Neural progenitor cell (in vitro differentiated cells): ENCODE measurements around the gene THBS1. TPM values are rescaled to one million over a fixed set of nuclear protein-coding genes. Genes with fewer than 3 reads are reported as not detected.

ENCODE experiments used
- DNase-seq: peaks from one replicate; pipeline ENCODE4 v3.0.0-alpha.2; 2016; ENCODE audit warnings: low spot score
- H2AFZ ChIP-seq: fragments of 200-600 bp; sonication (generic); replicated peaks from 2 replicates; pipeline ENCODE4 v1.6.1; 2016; ENCODE audit warnings: antibody characterized with exemption
- H3F3A ChIP-seq: fragments of 200-600 bp; sonication (generic); 2 replicates; pipeline ENCODE4 v1.6.1; 2016; ENCODE audit warnings: antibody characterized with exemption, low read depth
- H3K27ac ChIP-seq: fragments of 200-600 bp; sonication (generic); 2 replicates; pipeline ENCODE4 v1.5.1; 2016; ENCODE audit warnings: mild to moderate bottlenecking
- H3K27me3 ChIP-seq: fragments of 200-600 bp; sonication (generic); 2 replicates; pipeline ENCODE4 v1.6.1; 2016; ENCODE audit warnings: mild to moderate bottlenecking, moderate library complexity
- H3K36me3 ChIP-seq: fragments of 200-600 bp; sonication (generic); 2 replicates; pipeline ENCODE4 v1.5.1; 2016
- H3K4me1 ChIP-seq: fragments of 200-600 bp; sonication (generic); 2 replicates; pipeline ENCODE4 v1.6.1; 2016; ENCODE audit warnings: mixed run types
- H3K4me2 ChIP-seq: fragments of 200-600 bp; sonication (generic); 2 replicates; pipeline ENCODE4 v1.6.1; 2016
- H3K4me3 ChIP-seq: fragments of 200-600 bp; sonication (generic); 2 replicates; pipeline ENCODE4 v1.5.1; 2016
- H3K79me2 ChIP-seq: fragments of 200-600 bp; sonication (generic); 2 replicates; pipeline ENCODE4 v1.6.1; 2016; ENCODE audit warnings: low read depth
- H3K9ac ChIP-seq: fragments of 200-600 bp; sonication (generic); 2 replicates; pipeline ENCODE4 v1.6.1; 2016
- H3K9me3 ChIP-seq: fragments of 200-600 bp; sonication (generic); 2 replicates; pipeline ENCODE4 v1.5.1; 2016; ENCODE audit warnings: low read depth
- H4K20me1 ChIP-seq: fragments of 200-600 bp; sonication (generic); 2 replicates; pipeline ENCODE4 v1.6.1; 2016; ENCODE audit warnings: low read depth
- H3K27ac Mint-ChIP-seq: 3 replicates; pipeline ENCODE4 v1.8.0; 2021; ENCODE audit warnings: mixed read lengths
- H3K27me3 Mint-ChIP-seq: 2 replicates; pipeline ENCODE4 v1.8.0; 2022; ENCODE audit warnings: low read depth, mild to moderate bottlenecking, inconsistent platforms, moderate library complexity, mixed read lengths; ENCODE audit not compliant: insufficient read depth
- H3K36me3 Mint-ChIP-seq: 3 replicates; pipeline ENCODE4 v1.8.0; 2021; ENCODE audit warnings: mixed read lengths
- H3K4me1 Mint-ChIP-seq: 3 replicates; pipeline ENCODE4 v1.8.0; 2021; ENCODE audit warnings: mixed read lengths
- H3K4me3 Mint-ChIP-seq: 3 replicates; pipeline ENCODE4 v1.8.0; 2021; ENCODE audit warnings: mild to moderate bottlenecking, moderate library complexity, mixed read lengths
- H3K9me3 Mint-ChIP-seq: 3 replicates; pipeline ENCODE4 v1.8.0; 2020; ENCODE audit warnings: mixed read lengths
- EZH2 ChIP-seq: fragments of 200-600 bp; sonication (generic); IDR thresholded peaks from 2 replicates; pipeline ENCODE4 v1.6.1; 2017; ENCODE audit warnings: antibody characterized with exemption, mild to moderate bottlenecking, moderate library complexity
- EZH2phosphoT487 ChIP-seq: fragments of 200-600 bp; sonication (generic); IDR thresholded peaks from 2 replicates; pipeline ENCODE4 v1.6.1; 2017; ENCODE audit warnings: antibody characterized with exemption
- total RNA-seq: library from RNA; depleted of rRNA; stranded (reverse); fragments of >200 nt; gene quantifications from 2 replicates; pipeline ENCODE4 v1.2.3, GENCODE V29; 2015; ENCODE audit warnings: low replicate concordance
- TF ChIP-seq, protein P1 (sequence below): fragments of 200-600 bp; sonication (generic); IDR thresholded peaks from 2 replicates; pipeline ENCODE4 v1.5.1; 2017; ENCODE audit warnings: antibody characterized with exemption, mild to moderate bottlenecking

THBS1 gene
- total RNA-seq, 1 donor from 2014 or later = 14.6 TPM

DNA sequence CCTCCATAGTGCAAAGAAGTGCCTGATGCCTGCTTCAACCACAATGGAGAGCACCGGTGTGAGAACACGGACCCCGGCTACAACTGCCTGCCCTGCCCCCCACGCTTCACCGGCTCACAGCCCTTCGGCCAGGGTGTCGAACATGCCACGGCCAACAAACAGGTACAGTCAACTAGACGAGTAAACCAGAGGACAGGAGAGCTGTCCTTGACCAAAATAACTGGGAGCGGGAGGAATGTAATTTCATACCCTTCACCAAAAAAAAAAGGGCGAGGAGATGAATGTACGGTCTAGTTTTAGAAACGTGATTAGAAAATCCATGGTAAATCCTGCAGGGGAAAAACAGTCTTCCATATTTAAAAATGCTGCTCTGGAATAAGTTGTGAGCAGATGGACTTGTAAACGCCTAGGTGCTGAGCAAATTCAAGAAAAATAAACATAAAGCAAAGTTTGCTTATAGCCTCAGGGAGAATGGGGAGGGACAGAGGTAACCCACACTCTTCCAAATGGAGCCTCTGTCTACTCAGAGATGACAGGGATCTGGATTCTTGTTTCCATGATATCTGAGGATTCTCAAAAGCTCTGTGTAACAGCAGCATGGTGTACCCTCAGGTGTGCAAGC lies 8.4 kb downstream of the THBS1 start:
- Histone ChIP-seq H3K4me2 (no peak overlapping the region), H3K4me3 (no peak overlapping the region), H2AFZ (no peak overlapping the region), H3K79me2 (no peaks in the 10 kb centered on the region), H3K9ac (no peak overlapping the region), H3K27ac (no peak overlapping the region), H3K9me3 (no peaks in the 10 kb centered on the region), H4K20me1 (no peaks in the 10 kb centered on the region), H3K4me1 (no peaks in the 10 kb centered on the region), H3F3A (no peaks in the 10 kb centered on the region), H3K36me3 (no peaks in the 10 kb centered on the region), H3K27me3 (no peaks in the 10 kb centered on the region)
- Mint-ChIP-seq H3K36me3 (peaks cover 44% of the 10 kb centered on the region), H3K27ac (no peak overlapping the region), H3K4me1 (peaks cover 2% of the 10 kb centered on the region), H3K9me3 (no peaks in the 10 kb centered on the region), H3K27me3 (peaks cover 2% of the 10 kb centered on the region), H3K4me3 (no peak overlapping the region)
- TF ChIP-seq EZH2phosphoT487 = no peak
- TF ChIP-seq EZH2 = no peak
- TF ChIP-seq, protein P1, sequence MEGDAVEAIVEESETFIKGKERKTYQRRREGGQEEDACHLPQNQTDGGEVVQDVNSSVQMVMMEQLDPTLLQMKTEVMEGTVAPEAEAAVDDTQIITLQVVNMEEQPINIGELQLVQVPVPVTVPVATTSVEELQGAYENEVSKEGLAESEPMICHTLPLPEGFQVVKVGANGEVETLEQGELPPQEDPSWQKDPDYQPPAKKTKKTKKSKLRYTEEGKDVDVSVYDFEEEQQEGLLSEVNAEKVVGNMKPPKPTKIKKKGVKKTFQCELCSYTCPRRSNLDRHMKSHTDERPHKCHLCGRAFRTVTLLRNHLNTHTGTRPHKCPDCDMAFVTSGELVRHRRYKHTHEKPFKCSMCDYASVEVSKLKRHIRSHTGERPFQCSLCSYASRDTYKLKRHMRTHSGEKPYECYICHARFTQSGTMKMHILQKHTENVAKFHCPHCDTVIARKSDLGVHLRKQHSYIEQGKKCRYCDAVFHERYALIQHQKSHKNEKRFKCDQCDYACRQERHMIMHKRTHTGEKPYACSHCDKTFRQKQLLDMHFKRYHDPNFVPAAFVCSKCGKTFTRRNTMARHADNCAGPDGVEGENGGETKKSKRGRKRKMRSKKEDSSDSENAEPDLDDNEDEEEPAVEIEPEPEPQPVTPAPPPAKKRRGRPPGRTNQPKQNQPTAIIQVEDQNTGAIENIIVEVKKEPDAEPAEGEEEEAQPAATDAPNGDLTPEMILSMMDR = no peak
- DNase-seq = no peak

DNA sequence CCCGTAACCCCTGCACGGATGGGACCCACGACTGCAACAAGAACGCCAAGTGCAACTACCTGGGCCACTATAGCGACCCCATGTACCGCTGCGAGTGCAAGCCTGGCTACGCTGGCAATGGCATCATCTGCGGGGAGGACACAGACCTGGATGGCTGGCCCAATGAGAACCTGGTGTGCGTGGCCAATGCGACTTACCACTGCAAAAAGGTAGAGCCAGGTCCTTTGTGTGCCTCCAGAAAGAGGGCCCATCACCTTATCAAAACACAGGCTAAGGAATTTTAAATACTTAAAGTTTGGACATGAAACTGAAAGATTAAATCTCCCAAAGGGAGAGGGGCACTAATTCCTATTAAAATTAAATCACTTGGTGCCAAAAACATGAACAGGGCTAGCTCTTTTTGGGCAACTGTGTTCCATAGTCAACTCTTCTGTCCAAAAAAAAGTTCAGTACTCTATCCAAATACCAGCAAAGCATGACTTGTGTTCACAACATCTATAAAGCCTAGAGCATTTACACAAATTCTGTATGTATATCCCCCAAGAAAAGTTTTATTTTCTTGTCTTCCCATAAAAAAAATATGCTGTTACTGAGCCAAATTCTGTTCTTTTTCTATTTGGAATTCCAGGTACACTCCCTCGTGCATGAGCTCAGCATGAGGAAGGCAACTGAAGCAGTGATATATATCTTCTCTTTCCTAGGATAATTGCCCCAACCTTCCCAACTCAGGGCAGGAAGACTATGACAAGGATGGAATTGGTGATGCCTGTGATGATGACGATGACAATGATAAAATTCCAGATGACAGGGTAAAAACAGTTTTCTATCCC lies 9.2 kb downstream of the THBS1 start:
- H3K36me3 Mint-ChIP-seq = peaks cover 39% of the 10 kb centered on the region
- Histone ChIP-seq H3K27me3 (no peaks in the 10 kb centered on the region), H3K36me3 (no peaks in the 10 kb centered on the region), H3K4me2 (no peak overlapping the region), H3F3A (no peaks in the 10 kb centered on the region), H3K4me3 (no peak overlapping the region), H3K27ac (no peak overlapping the region), H4K20me1 (no peaks in the 10 kb centered on the region), H3K79me2 (no peaks in the 10 kb centered on the region), H3K4me1 (no peaks in the 10 kb centered on the region), H2AFZ (no peak overlapping the region), H3K9me3 (no peaks in the 10 kb centered on the region), H3K9ac (no peak overlapping the region)
- peaks cover 2% of the 10 kb centered on the region for H3K4me1 Mint-ChIP-seq
- no peak overlapping the region for H3K4me3 Mint-ChIP-seq
- no peak overlapping the region for H3K27ac Mint-ChIP-seq
- no peak for DNase-seq
- peaks cover 2% of the 10 kb centered on the region for H3K27me3 Mint-ChIP-seq
- no peaks in the 10 kb centered on the region for H3K9me3 Mint-ChIP-seq
- TF ChIP-seq EZH2 (no peak), EZH2phosphoT487 (no peak)
- TF ChIP-seq, protein P1 = no peak

DNA sequence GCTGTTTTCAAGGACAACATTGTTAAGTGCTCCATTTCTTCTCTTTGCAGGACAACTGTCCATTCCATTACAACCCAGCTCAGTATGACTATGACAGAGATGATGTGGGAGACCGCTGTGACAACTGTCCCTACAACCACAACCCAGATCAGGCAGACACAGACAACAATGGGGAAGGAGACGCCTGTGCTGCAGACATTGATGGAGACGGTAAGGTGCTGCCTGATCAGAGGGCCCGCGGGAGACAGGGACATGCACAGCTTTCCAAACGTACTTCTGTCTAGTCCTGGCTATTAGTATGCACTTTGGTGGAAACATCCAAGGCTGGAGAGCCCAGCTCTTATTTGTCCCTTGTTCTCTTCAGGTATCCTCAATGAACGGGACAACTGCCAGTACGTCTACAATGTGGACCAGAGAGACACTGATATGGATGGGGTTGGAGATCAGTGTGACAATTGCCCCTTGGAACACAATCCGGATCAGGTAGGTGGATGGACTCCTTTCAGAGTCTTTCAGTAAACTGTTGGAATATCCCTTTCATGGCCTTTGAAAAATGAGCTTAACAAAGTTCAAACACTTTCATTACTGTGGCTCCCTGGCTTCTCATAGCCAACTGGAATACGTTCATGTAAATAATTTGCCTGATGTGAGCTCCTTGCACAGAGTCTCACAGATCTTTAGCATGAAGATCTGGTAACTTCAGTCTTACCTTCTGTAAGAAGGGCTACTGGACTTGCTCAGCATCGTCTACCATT lies 10.4 kb downstream of the THBS1 start:
- Mint-ChIP-seq H3K4me1 (peaks cover 6% of the 10 kb centered on the region), H3K4me3 (no peak overlapping the region), H3K36me3 (peaks cover 49% of the 10 kb centered on the region), H3K27ac (no peak overlapping the region), H3K27me3 (peaks cover 2% of the 10 kb centered on the region), H3K9me3 (no peaks in the 10 kb centered on the region)
- no peaks in the 10 kb centered on the region for H4K20me1 ChIP-seq
- H3K4me3 ChIP-seq = no peak overlapping the region
- no peak overlapping the region for H3K4me2 ChIP-seq
- TF ChIP-seq, protein P1 = no peak
- TF ChIP-seq EZH2 (no peak), EZH2phosphoT487 (no peak)
- no peaks in the 10 kb centered on the region for H3K79me2 ChIP-seq
- no peaks in the 10 kb centered on the region for H3K27me3 ChIP-seq
- DNase-seq = no peak
- no peaks in the 10 kb centered on the region for H3K36me3 ChIP-seq
- H3F3A ChIP-seq = no peaks in the 10 kb centered on the region
- peaks cover 3% of the 10 kb centered on the region for H3K4me1 ChIP-seq
- H3K27ac ChIP-seq = no peak overlapping the region
- H3K9me3 ChIP-seq = no peaks in the 10 kb centered on the region
- H2AFZ ChIP-seq = no peak overlapping the region
- no peak overlapping the region for H3K9ac ChIP-seq
